Kidney glomerular epithelial cell (primary cell): ENCODE data around the gene CPNE8.

Experiments
- DNase-seq: peaks from one replicate; lab custom pipeline; 2025; lab: John Stamatoyannopoulos, UW

The CPNE8 gene

GRCh38 chr12:38628288-38628687 lies 277.1 kb downstream of the CPNE8 start:
- DNase-seq, result no peak

- no peak for DNase-seq
Measured at GRCh38 chr12:38625306-38625705, 280.1 kb downstream of the CPNE8 start.

- no peak for DNase-seq
Measured at GRCh38 chr12:38614171-38614570, 291.2 kb downstream of the CPNE8 start.

GRCh38 chr12:38610808-38611350 lies 294.5 kb downstream of the CPNE8 start:
- no peak for DNase-seq

- DNase-seq, result no peak
Measured at GRCh38 chr12:38607295-38607694, 298.1 kb downstream of the CPNE8 start.
